GM10248 (cell line): ENCODE results near the gene NFIB.

ENCODE experiments used
- CTCF ChIA-PET: fragments of 300-600 bp; sonication (Branson Sonifier 250); formaldehyde crosslinking; extraction: SDS; loops from one replicate; lab custom pipeline; 2021; ENCODE audit warnings: antibody characterized with exemption; lab: Yijun Ruan, JAX
- POLR2A ChIA-PET: fragments of 350-650 bp; sonication (Branson Sonifier 250); formaldehyde crosslinking; extraction: SDS; loops from one replicate; lab custom pipeline; 2020; ENCODE audit warnings: antibody characterized with exemption; lab: Yijun Ruan, JAX
- DNase-seq: peaks from one replicate; pipeline ENCODE4 v3.0.0; 2012; ENCODE audit errors: extremely low spot score
- TF ChIP-seq, protein P1 (sequence below): IDR thresholded peaks from 2 replicates; pipeline ENCODE4 v1.5.1; 2012; ENCODE audit warnings: mild to moderate bottlenecking, low read depth; ENCODE audit errors: extremely low read depth, missing control alignments, control extremely low read depth

The NFIB gene

GRCh38 chr9:14212697-14213420 lies 101.1 kb downstream of the NFIB start:
- ChIA-PET CTCF (interaction anchor here (0.9 kb wide), 1 partner anchor 10 kb away, joined by 3 read pairs; no protein-coding TSS in a partner anchor), POLR2A (no interaction called here)

DNA sequence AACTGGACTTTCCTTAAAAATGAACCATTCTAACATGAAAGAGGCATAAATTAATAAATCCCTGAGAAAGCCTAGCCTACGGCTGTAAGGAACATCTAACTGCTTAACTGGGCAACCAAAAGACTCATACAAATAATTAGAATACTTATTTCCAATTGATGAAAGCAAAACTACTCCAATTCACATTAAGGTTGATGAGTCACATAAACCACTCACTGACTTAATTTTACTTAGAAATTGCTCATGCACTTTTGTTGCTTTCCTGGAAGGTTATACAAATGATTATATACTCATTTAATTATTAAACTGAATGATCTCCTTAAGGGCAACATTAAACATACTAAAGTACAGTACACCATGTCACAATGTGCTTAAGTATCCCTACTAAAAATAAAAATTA lies 101.9 kb downstream of the NFIB start:
- CTCF ChIA-PET, result no interaction called here
- POLR2A ChIA-PET, result no interaction called here
- no peak for DNase-seq
- TF ChIP-seq, protein P1, sequence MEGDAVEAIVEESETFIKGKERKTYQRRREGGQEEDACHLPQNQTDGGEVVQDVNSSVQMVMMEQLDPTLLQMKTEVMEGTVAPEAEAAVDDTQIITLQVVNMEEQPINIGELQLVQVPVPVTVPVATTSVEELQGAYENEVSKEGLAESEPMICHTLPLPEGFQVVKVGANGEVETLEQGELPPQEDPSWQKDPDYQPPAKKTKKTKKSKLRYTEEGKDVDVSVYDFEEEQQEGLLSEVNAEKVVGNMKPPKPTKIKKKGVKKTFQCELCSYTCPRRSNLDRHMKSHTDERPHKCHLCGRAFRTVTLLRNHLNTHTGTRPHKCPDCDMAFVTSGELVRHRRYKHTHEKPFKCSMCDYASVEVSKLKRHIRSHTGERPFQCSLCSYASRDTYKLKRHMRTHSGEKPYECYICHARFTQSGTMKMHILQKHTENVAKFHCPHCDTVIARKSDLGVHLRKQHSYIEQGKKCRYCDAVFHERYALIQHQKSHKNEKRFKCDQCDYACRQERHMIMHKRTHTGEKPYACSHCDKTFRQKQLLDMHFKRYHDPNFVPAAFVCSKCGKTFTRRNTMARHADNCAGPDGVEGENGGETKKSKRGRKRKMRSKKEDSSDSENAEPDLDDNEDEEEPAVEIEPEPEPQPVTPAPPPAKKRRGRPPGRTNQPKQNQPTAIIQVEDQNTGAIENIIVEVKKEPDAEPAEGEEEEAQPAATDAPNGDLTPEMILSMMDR, result no peak

More at GRCh38 chr9:14212697-14213420, 101.1 kb downstream of the NFIB start:
- no peak for DNase-seq
- TF ChIP-seq, protein P1, result no peak

DNA sequence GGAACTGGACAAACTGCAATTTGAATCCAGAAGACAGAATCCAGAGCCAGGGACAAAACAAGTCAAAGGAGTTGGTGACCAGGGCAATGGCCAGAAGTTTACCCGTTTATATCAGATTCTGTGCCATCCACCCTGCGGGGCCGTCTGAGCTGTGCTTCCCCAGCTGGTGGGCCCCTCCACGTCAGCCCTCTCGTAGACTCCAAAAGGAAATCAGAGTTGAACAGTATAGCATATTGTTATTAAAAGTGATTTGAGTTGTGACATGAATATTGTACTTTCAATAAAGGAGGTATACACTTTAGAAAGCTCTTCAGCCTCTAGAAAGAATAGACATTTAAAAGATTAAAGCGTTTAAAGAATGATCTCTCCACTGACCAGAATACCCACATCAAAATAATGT lies 102.4 kb downstream of the NFIB start:
- DNase-seq, result no peak
- ChIA-PET POLR2A (no interaction called here), CTCF (interaction anchor here (1.0 kb wide), 1 partner anchor 10 kb away, joined by 3 read pairs; no protein-coding TSS in a partner anchor)
- TF ChIP-seq, protein P1, result no peak

DNA sequence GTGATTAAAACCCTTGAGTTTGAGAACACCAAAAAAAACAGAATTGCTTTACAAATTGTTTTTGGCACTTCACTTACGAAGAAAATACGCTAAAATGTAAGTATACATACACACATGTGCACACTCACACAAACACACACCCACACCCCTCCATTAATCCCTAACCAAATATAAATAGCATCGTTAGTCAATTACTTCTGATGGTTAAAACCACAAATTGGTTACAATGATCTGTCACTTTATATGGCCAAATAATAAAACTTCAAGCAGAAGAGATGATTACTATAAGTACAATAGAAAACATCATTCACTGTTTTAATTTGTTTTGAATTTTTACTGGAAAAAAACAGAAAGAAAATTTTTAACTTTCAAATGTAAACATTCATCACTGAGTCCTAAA lies 103.5 kb downstream of the NFIB start:
- no peak for DNase-seq
- CTCF ChIA-PET, result no interaction called here
- POLR2A ChIA-PET, result no interaction called here
- TF ChIP-seq, protein P1, result no peak

DNA sequence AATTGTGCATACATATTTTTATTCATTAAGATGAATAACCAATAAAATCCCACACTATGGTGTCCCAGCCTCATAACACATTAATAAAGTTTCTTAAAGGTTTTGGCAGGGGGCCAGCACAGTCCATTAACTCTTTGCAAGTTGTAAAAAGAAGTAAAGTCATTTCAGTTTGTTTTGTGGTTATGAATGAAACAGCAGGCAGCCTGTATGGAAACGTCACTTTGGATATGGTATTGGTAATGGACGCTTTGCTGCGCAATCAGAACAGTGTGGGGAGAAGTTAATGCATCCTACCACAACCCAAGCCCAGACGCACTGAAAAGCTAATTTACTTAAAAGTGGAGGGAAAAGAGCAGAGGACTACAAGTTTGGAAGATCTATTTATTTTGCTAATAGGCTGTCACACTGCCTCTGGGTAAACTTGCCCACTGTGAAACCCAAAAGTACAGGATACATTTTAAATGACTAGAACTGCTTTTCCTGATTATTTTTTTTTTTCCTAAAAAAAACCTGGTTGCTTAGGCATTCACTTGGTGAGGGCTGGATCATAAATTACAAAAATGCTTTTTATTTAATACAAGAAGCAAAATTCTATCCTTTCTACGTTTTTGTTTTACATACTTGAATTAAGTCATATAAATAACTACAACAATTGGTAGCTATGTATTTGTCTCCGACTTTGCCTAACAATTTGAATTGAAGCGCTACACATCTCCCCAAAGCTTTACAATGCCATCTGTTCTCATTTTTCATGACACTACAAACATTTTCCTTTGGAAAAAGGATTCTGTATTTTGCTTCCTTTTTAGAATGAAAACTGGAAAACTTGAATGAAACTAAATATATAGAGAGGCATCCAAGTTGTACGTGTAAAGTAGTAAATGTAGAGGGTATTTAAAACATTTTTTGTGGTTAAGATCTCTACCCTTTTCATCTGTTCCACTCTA lies 104.3 kb downstream of the NFIB start:
- TF ChIP-seq, protein P1, result no peak
- CTCF ChIA-PET, result no interaction called here
- POLR2A ChIA-PET, result no interaction called here
- no peak for DNase-seq

DNA sequence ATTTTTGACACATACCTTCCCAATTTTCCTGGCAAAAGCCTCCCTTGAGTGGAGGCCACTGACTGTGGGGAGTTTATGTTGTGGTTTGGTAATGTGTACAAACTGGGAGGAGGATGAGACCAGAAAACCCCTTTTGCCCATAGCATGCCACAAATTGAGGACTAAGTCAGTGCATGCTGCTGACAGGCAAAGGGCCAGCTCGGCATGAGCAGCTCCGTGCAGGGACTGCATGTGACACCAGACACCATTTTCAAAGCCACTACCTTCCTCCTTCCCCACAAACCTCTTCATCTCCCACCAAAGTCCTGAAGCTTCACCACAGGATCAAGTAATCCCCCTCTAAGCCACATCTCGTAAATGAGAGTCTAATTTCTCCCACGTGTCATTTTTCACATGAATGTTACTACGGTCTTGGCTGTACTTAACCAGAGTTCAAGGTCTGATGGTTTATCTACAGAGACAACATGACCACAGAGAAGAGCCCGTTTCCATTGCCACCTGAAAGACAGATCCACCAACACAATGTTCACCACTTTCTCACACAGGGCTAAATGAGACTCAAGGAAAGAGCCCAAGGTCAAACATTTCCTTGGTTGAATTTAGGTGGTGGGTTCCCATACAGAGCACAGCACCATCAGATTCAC lies 106.5 kb downstream of the NFIB start:
- ChIA-PET CTCF (no interaction called here), POLR2A (no interaction called here)
- DNase-seq, result no peak
- TF ChIP-seq, protein P1, result no peak
